HepG2 (cell line): Measurements from ENCODE around the gene ANAPC10.

Experiments
- ATF7 ChIP-seq, 2 experiments: fragments of 450-650 bp in 1 of 2; sonication (generic) in 1 of 2; formaldehyde crosslinking in 1 of 2; IDR thresholded peaks; 2 replicates each; pipeline versions ENCODE4 v1.4.0 to v1.6.1; 2016 to 2020; ENCODE audit warnings: antibody characterized with exemption in 1 of 2, mild to moderate bottlenecking in 1 of 2, missing genetic modification reagents in 1 of 2
- CTCF ChIP-seq: sonication (generic); formaldehyde crosslinking; IDR thresholded peaks from 2 replicates; pipeline ENCODE4 v1.5.0; 2020; ENCODE audit warnings: mild to moderate bottlenecking, missing genetic modification reagents, moderate library complexity
- FOXA1 ChIP-seq, 2 experiments: fragments of 450-650 bp in 1 of 2; sonication (generic) in 1 of 2; formaldehyde crosslinking in 1 of 2; IDR thresholded peaks; 2 replicates each; pipeline versions ENCODE4 v1.4.0 to v1.6.1; 2016 to 2020; ENCODE audit warnings: missing genetic modification reagents in 1 of 2
- HDAC6 ChIP-seq: fragments of 200-600 bp; sonication (generic); IDR thresholded peaks from 2 replicates; pipeline ENCODE4 v1.7.0; 2017; ENCODE audit warnings: mild to moderate bottlenecking, antibody characterized with exemption, low read length, low read depth
- HNF4G ChIP-seq, 2 experiments: sonication (generic) in 1 of 2; formaldehyde crosslinking in 1 of 2; IDR thresholded peaks; 2 replicates each; pipeline versions ENCODE4 v1.4.0 to v1.6.1; 2011 to 2020; ENCODE audit warnings: borderline replicate concordance in 2 of 2, low read depth in 2 of 2, mild to moderate bottlenecking in 2 of 2, low read length in 1 of 2, missing genetic modification reagents in 1 of 2, moderate library complexity in 1 of 2
- MAFK ChIP-seq, 2 experiments: IDR thresholded peaks in 1 of 2; conservative IDR thresholded peaks in 1 of 2; 2 replicates each; pipeline ENCODE4 v1.6.1; 2011; ENCODE audit warnings: improper control_type of control experiment in 2 of 2, low read length in 2 of 2
- POLR2A ChIP-seq, 2 experiments: IDR thresholded peaks; 2 replicates each; pipeline ENCODE4 v1.6.1; 2011; ENCODE audit warnings: low read depth in 2 of 2, low read length in 2 of 2, mild to moderate bottlenecking in 1 of 2, moderate library complexity in 1 of 2; ENCODE audit not compliant: insufficient read depth in 1 of 2
- RAD21 ChIP-seq: fragments of 450-650 bp; formaldehyde crosslinking; IDR thresholded peaks from 2 replicates; pipeline ENCODE4 v1.5.0; 2020; ENCODE audit warnings: mild to moderate bottlenecking
- TAF1 ChIP-seq: sonication (generic); formaldehyde crosslinking; IDR thresholded peaks from 2 replicates; pipeline ENCODE4 v1.4.0; 2020; ENCODE audit warnings: missing genetic modification reagents
- TBP ChIP-seq: sonication (generic); formaldehyde crosslinking; IDR thresholded peaks from 2 replicates; pipeline ENCODE4 v1.5.0; 2020; ENCODE audit warnings: missing genetic modification reagents
- ZFP37 ChIP-seq: sonication (generic); formaldehyde crosslinking; IDR thresholded peaks from 2 replicates; pipeline ENCODE4 v1.4.0; 2020; ENCODE audit warnings: missing genetic modification reagents, borderline replicate concordance
- ZNF639 ChIP-seq: conservative IDR thresholded peaks from 2 replicates; pipeline ENCODE4 v1.6.1; 2018; ENCODE audit warnings: missing genetic modification reagents

- TF ChIP-seq HNF4G (IDR thresholded peaks at IDR 0.05; ENCODE audit: borderline replicate concordance, low read depth, low read length) (no peak), HNF4G (CRISPR knock-in tag; IDR thresholded peaks at IDR 0.05; ENCODE audit: borderline replicate concordance, low read depth) (no peak), ZNF639 (CRISPR knock-in tag) (no peak), HDAC6 (no peak), ATF7 (IDR thresholded peaks at IDR 0.05) (no peak), ATF7 (CRISPR knock-in tag; IDR thresholded peaks at IDR 0.05) (no peak), CTCF (CRISPR knock-in tag) (no peak), POLR2A (IDR thresholded peaks at IDR 0.05; ENCODE audit: insufficient read depth in 1 of 2, low read depth in 2 of 2, low read length in 2 of 2) (no peak), ZFP37 (CRISPR knock-in tag) (no peak), MAFK (conservative IDR thresholded peaks at IDR 0.05 in 1 of 2, IDR thresholded peaks at IDR 0.05 in 1 of 2; ENCODE audit: low read length in 2 of 2) (no peak), TAF1 (no peak), RAD21 (CRISPR knock-in tag) (no peak), TBP (CRISPR knock-in tag) (no peak), FOXA1 (IDR thresholded peaks at IDR 0.05) (no peak), FOXA1 (CRISPR knock-in tag; IDR thresholded peaks at IDR 0.05) (no peak)
Observed at GRCh38 chr4:145090380-145090779, 7.6 kb downstream of the ANAPC10 start.
